HG03354 (cell line): Measurements from ENCODE around the gene TMEM18.

Experiments used
- ATAC-seq: cut with Tn5 transposase; IDR thresholded peaks from one replicate; pipeline ENCODE4 v1.9.1; 2021; ENCODE audit warnings: mild to moderate bottlenecking; ENCODE audit not compliant: unreplicated experiment, poor library complexity, severe bottlenecking

Gene TMEM18

DNA sequence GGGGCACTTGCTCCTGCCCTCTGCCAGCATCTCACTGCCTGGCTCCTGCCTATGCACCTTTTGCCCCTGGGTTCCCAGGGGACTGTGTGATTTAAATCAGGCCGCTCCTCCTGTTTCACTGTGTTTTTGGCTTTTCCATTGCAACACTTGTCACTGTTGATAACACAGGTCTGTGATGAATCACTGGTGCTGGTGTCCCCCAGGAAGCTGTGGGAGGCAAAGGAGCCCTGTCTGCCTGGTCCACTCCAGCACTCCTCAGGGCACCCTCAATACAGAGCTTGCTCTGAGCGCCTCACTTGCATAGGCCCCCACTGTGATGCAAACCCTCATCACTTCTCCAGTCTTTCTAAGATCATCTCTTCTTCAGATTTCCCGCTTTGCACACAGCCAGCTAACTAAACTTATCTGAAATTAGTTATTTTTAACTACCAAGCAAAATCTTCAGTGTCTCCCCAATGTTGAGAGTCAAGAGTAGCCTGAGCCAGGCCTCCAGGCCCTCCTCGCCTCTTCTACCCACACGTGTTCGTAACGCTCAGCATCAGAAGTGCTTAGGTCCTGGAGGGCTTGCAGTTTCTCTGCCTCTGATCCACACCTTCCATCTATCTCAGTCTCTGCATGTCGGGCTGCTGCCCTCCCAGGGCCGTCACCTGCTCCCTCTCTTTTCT lies 2.8 kb downstream of the TMEM18 start:
- no peak for ATAC-seq

GRCh38 chr2:673615-674320 lies 3.4 kb downstream of the TMEM18 start:
- ATAC-seq = no peak

GRCh38 chr2:673016-673415 lies 4.2 kb downstream of the TMEM18 start:
- no peak for ATAC-seq

DNA sequence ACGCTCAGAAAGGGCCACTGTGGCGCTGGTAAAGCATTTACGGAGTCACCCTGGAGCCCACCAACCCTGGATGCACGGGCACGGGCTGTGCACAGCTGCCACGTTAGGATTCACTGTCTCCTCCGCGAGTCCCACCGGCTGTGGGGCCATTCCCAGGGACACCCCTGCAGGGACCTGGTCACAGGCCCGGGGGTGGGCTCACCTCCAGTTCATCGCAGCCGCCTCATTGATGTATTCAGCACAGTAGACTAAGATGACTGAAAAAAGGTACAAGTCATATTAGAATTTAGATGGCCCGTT lies 4.7 kb downstream of the TMEM18 start:
- no peak for ATAC-seq

DNA sequence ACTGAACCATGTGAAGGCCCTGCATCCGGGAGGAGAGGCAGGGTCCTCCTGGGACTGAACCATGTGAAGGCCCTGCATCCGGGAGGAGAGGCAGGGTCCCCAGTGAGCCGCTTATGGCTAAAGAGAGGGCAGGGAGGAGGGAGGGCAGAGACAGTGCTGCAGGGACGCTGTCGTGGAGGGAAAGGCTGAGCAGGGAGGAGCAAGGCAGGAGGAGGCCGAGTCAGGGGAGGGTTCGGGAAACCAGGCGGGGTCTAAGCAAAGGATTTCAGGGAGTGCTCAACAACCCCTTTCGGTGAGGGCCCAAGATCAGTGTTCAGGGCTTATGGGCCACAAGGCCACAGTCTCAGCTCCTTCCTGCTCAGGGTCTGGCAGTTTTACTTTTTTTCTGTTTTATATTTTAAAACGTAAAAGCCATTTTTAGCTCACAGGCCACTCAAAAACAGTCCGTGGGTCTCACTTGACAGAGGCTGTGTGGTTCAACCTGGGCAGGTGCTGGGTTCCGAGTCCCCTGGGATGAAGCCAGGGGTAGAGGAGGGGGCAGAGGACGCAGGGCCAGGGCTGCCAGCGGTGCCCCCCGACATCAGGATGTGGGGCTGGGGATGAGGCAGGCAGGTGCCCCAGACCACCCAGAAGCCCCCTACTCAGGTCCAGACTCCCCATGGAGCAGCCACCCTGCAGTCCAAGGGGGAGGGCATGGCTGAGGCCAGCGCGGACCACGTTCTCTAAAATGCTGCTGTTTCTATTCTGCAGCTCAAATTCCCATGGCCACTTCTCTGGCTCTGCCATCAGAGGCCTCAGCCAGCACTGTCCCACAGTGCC lies 5.2 kb downstream of the TMEM18 start:
- ATAC-seq = no peak

GRCh38 chr2:671072-671471 lies 6.1 kb downstream of the TMEM18 start:
- no peak for ATAC-seq

- no peak for ATAC-seq
Observed at GRCh38 chr2:670637-671036, 6.6 kb downstream of the TMEM18 start.

GRCh38 chr2:669323-669722 lies 7.9 kb downstream of the TMEM18 start:
- no peak for ATAC-seq

DNA sequence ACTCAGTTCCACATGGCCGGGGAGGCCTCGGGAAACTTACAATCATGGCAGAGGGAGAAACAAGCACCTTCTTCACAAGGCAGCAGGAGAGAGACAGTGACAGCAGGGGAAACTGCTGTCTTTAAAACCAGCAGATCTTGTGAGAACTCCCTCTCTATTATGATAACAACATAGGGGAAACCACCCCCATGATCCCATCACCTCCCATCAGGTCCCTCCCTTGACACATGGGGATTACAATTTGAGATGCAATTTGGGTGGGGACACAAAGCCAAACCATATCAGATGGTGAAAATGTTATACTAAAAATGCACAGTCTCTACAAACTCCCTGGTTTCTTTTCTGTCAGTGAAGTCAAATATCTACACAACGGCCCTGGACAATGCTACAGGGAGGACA lies 9.2 kb downstream of the TMEM18 start:
- no peak for ATAC-seq

DNA sequence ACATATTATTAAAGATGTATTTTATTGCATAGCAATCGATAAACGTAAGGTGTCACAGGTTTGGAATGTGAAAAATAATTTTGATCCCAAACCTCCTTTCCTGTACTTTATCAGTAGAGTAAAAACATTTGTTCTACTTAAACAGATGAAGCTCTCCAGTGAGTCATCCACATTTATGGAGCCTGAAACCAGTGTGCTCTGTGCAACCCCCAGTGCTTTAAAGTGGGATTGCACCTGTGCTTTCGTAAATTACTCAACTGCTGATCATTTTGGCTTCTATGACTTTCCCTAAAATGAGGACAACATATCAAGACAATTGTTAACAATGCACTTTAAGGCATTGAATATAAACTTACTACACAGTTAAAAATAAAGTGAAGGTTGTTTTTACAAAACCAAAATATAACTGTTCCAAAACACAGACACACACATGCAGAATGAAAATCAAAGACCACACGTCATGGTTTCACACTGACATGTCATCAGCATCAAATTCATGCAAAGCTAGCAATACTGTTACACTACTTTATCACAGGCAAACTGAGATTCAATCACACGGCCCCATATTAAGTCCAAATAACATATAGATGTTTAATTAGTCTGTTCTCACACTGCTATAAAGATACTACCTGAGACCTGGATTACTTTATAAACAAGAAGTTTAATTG lies 9.7 kb downstream of the TMEM18 start:
- no peak for ATAC-seq

DNA sequence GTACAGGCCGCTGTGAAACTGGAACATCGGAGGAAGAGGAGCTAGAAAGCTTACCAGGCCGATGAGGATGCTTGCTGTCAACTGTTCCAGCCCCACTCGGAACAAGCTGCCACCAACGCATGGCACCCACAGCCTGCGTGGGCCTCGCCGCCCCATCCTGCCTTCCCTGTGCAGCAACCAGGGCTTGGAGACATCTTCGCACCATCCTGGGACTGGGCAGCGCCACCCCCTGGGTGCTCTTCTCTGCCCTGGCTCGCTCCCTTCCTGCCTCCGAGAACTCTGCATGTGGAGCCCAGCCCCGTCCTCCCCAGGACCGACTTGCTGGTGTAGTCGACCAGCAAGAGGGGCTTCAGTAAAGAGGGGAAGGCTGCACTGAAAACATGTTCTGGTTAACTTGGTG lies 10.8 kb downstream of the TMEM18 start:
- no peak for ATAC-seq

DNA sequence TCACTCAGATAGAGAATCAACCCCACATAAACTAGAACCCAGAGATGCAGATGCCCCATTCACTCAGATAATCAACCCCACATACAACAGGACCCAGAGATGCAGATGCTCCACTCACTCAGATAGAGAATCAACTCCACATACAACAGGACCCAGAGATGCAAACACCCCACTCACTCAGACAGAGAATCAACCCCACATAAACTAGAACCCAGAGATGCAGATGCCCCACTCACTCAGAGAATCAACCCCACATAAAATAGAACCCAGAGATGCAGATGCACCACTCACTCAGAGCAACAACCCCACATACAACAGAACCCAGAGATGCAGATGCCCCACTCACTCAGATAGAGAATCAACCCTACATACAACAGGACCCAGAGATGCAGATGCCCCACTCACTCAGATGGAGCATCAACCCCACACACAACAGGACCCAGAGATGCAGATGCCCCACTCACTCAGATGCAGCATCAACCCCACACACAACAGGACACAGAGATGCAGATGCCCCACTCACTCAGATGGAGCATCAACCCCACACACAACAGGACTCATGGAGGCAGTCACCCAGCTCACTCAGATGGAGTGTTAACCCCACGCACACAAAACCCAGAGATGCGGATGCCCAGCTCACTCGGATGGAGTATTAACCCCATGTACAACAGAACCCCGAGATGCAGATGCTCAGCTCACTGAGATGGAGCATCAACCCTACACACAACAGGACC lies 11.7 kb downstream of the TMEM18 start:
- no peak for ATAC-seq

DNA sequence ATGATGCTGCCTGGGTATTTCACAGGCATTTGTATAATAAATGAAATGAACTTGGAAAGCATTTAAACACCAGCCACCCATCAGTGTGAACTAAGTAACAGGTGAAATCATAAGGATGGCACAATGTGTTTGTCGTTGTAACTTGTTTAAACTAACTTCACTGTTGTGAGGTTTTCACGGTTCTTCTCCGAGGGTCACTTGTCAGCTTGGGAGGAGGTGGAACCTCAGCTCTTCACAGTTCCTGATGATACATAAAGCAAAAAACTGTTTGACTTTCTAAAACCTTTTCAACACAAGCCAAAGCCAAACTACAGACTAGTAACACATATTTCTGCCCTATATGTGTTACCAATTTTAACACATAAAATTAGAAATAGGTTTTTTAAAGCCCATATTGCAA lies 13.1 kb downstream of the TMEM18 start:
- ATAC-seq = no peak

DNA sequence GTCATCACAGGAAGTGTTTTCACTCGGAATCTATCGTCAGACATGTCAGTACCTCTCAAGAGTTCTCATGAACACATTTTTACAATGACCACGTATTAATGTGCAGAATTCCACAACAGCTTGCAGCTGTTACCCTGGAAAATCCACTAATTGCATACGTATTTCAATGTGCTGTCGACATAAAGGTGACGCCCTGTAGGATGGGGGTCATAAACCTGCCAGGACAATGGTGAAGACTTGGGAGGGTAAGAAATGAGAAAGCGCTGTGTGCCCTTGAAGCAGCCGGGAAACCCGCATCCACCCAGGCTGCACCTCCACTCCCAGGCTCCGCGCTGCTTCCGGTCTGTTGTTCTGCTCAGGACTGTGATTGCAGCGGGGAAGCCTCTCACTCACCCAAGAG lies 14.0 kb downstream of the TMEM18 start:
- ATAC-seq = no peak

GRCh38 chr2:661360-661635 lies 15.9 kb downstream of the TMEM18 start:
- ATAC-seq = no peak

DNA sequence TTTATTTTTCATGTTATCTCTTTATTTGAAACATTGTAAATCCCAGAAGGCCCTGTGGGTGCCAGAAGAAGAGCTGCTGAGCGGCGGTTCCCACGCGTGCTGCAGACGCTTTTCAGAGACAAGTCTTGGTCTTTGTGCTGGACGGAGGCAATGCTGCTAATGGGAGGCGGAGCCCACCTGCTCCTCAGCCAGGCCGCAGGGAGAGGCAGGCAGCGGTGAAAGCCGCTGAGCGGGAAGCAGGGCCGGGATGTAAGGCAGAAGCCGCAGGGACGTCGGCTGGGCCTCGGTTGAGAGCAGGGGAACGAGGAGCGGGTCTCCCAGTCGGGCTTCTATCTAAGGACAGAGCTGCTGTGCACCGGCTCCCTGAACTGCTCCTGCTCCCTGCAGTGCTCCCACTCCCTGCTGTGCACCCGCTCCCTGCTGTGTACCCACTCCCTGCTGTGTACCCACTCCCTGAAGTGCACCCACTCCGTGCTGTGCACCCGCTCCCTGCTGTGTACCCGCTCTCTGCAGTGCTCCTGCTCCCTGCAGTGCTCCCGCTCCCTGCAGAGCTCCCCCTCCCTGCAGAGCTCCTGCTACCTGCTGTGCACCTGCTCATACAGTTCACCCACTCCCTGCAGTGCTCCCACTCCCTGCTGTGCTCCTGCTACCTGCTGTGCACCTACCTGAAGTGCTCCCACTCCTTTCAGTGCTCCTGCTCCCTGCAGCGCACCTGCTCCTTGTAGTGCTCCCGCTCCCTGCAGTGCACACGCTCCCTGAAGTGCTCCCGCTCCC lies 16.4 kb downstream of the TMEM18 start:
- ATAC-seq = no peak

- no peak for ATAC-seq
Observed at GRCh38 chr2:660029-660428, 17.2 kb downstream of the TMEM18 start.

DNA sequence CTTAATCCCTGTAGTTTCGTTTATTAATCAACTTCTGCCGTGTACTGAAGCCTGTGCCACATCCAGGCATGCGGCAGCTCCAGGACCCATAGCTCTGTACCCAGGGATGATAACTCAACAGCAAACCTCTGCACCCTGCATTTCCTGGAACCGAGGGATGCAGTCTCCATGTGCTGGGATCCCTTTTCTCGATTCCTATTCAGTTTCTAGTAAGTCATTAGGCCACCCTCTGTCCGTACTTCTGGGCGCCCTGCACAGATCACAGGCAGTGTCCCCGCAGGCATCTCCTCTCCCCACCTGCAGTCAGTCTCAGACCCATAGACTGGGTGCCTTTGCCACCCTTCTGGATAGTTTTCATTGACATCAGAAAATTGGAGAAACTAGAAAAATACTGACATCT lies 18.8 kb downstream of the TMEM18 start:
- ATAC-seq = no peak

- ATAC-seq = no peak
Observed at GRCh38 chr2:657766-658165, 19.4 kb downstream of the TMEM18 start.
